Right atrium auricular region (tissue), 2 donors: ENCODE measurements around the gene CASP9. TPM values are rescaled to one million over a fixed set of nuclear protein-coding genes. Genes with fewer than 3 reads are reported as not detected.
A peak's percentile ranks its signal among the peaks of the same experiment; 100 is the strongest.
"Not testable (repeated sequence)": the region's sequence is repeated elsewhere in the genome, so short reads cannot be mapped to it uniquely, and the experiment has no call there.

Experiments
- DNase-seq: peaks from one replicate; pipeline ENCODE4 v3.0.0-alpha.2; 2019; ENCODE audit warnings: low spot score
- H3K27ac ChIP-seq, 2 donors: fragments of 200-600 bp; sonication (generic); 1 replicate in 1 of 2; 2 replicates in 1 of 2; pipeline ENCODE4 v1.5.1; 2016 to 2019
- H3K27me3 ChIP-seq, 2 donors: fragments of 200-600 bp; sonication (generic); one replicate each; pipeline versions ENCODE4 v1.5.1 to v1.6.0; 2017 to 2019
- H3K36me3 ChIP-seq: fragments of 200-600 bp; sonication (generic); one replicate; pipeline ENCODE4 v1.5.1; 2016
- H3K4me1 ChIP-seq, 2 donors: fragments of 200-600 bp; sonication (generic); one replicate each; pipeline versions ENCODE4 v1.5.1 to v1.6.0; 2017 to 2019
- H3K4me3 ChIP-seq, 2 donors: fragments of 200-600 bp; sonication (generic); 1 replicate in 1 of 2; 2 replicates in 1 of 2; pipeline ENCODE4 v1.5.1; 2017 to 2019; ENCODE audit warnings: mild to moderate bottlenecking in 1 of 2, moderate library complexity in 1 of 2
- H3K9me3 ChIP-seq, 2 donors: fragments of 200-600 bp; sonication (generic); one replicate each; pipeline ENCODE4 v1.5.1; 2019
- total RNA-seq, 2 donors: library from RNA; depleted of rRNA; stranded (reverse); fragments of >200 nt; gene quantifications; one replicate each; pipeline ENCODE4 v1.1.0, GENCODE V29; 2016
- TF ChIP-seq, protein P1 (sequence below), 2 donors: fragments of 200-600 bp; sonication (generic); IDR thresholded peaks; one replicate each; pipeline ENCODE4 v1.5.1; 2019; ENCODE audit warnings: antibody characterized with exemption in 2 of 2

CASP9 gene
- total RNA-seq, 2 donors from 2014 or later, result 6.8 to 11.9 TPM

DNA sequence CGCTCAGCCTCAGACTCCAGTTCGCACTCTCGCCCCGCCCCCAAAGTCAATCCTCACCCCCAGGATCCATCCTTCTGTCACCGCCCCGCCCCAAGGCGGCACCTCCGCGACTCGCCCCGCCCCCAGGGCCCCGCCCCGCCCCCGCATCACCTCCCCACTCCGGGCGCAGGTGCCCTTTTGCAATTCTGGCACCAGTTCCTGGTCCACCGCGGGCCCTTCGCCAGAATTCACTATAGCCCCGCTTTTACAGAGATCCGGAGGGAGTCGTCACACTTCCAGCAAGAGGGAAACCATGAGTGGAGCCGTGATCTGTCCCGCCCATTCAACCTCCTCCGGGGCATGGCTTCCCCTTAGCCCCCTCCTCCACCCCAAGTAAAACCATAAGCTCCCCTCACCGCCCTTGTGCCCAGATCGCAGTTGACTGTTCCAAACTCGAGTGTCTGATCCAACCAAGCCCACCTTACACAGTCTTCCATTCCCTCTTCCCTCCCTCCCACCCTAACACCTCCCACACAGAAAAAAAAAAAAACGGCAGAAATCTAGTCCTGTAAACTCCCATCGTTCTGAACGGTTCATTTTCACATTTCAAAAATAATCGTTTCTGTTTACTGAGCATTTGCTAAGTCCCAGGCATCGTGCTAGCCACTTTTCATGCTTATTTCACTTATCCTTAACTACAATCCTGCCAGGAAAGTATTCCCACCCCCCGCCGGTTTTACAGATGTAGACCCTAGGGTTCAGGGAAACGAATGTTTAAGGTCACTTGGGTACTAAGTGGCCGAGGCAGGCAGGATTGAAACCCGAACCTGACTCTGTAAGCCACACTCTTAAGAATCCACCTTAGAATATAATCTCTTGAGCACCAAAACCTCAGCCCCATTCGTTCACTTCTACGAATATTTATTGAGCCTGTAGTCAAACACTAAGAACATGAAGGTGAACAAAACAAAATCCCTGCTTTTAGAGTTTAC is 1.3 kb upstream of the CASP9 start:
- no peaks in the 10 kb centered on the region for H3K27me3 ChIP-seq
- peak overlapping the region; percentile 92 to 99 for H3K27ac ChIP-seq
- TF ChIP-seq, protein P1, sequence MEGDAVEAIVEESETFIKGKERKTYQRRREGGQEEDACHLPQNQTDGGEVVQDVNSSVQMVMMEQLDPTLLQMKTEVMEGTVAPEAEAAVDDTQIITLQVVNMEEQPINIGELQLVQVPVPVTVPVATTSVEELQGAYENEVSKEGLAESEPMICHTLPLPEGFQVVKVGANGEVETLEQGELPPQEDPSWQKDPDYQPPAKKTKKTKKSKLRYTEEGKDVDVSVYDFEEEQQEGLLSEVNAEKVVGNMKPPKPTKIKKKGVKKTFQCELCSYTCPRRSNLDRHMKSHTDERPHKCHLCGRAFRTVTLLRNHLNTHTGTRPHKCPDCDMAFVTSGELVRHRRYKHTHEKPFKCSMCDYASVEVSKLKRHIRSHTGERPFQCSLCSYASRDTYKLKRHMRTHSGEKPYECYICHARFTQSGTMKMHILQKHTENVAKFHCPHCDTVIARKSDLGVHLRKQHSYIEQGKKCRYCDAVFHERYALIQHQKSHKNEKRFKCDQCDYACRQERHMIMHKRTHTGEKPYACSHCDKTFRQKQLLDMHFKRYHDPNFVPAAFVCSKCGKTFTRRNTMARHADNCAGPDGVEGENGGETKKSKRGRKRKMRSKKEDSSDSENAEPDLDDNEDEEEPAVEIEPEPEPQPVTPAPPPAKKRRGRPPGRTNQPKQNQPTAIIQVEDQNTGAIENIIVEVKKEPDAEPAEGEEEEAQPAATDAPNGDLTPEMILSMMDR (IDR thresholded peaks at IDR 0.05), result no peak
- peak overlapping the region; percentile 56 to 95 for H3K4me3 ChIP-seq
- H3K4me1 ChIP-seq, result peaks cover 0 to 31% of the 10 kb centered on the region in 2 donors
- H3K36me3 ChIP-seq, result no peaks in the 10 kb centered on the region
- no peaks in the 10 kb centered on the region for H3K9me3 ChIP-seq
- DNase-seq, result peak; percentile 99

DNA sequence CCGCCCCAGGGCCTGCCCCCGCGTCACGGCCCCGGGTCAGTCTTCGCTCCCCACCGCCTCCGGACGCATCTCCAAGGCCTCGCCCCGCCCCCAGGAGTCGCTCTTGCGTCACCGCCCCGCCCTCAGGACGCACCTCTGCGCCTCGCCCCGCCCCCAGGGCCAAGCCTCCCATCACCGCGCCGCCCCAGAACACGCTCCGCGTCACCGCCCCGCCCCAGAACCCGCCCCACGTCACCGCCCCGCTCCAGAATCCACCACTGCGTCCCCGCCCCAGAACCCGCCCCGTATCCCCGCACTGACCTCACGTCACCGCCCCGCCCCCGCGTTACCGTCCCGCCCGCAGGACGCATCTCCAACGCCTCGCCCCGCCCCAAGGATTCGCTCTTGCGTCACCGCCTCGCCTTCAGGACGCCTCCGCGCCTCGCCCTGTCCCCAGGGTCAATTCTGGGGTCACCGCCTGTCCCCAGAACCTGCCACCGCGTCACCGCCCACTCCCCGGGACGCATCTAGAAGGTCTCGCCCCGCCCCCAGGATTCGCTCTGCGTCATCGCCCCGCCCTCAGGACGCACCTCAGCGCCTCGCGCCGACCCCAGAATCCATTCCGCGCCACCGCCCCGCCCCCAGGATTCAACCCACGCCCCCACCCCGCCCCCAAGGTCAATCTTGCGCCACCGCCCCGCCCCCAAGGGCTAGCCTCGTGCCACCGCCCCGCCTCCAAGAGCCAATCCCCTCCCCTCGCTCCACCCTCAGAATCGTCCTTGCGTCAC is 451 bp upstream of the CASP9 start:
- Histone ChIP-seq H3K9me3 (no peaks in the 10 kb centered on the region), H3K27ac (peak overlapping the region; percentile 92 to 99), H3K27me3 (no peaks in the 10 kb centered on the region), H3K4me1 (peaks cover 0 to 31% of the 10 kb centered on the region in 2 donors), H3K36me3 (no peaks in the 10 kb centered on the region), H3K4me3 (peak overlapping the region; percentile 56 to 95)
- TF ChIP-seq, protein P1 (IDR thresholded peaks at IDR 0.05), result no peak
- peak; percentile 99 for DNase-seq

DNA sequence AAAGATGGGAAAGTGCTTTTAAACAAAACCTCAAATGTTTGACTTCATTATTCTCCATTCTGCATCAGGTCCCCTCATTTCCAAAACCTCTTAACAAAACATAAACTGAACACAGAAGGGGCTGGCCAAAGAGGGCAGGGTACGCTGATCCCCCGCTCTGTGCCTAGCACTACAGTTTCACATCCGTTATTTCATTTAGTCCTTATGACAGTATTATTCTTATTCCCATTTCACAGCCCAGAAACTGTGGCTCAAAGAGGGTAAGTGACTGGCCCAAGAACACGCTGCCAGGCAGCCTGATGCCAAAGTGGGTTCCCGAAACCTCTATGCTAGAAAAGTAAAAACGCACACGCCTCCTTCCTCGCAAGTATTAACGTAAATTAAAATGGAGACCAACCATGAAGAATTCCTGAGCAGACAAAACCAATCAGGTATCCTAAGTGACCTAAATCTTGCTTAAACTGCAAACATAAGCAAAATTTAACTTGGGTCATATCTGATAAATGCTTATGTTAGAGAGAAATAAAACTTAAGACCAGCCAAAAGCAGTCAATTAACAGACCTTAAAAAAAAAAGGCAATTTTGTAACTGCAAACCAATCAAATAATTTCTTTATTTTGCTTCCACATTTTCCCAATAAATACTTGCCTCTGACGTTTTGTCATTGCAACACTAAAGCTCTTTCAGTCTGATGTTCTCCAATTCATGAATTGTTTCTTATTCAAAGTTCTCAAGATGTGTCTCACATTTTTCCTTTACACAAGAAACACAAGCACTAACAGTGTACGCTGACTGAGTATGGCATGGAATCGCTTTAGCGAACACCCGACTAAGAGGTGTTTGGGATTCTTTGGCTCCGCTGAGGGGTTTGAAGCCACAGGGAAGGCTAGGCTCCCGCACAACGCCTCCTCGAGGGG is 653 bp downstream of the CASP9 start:
- Histone ChIP-seq H3K4me1 (peaks cover 0 to 31% of the 10 kb centered on the region in 2 donors), H3K36me3 (no peaks in the 10 kb centered on the region), H3K4me3 (peak overlapping the region; percentile 55 to 95), H3K27me3 (no peaks in the 10 kb centered on the region), H3K27ac (peak overlapping the region; percentile 92 to 99), H3K9me3 (no peaks in the 10 kb centered on the region)
- TF ChIP-seq, protein P1 (IDR thresholded peaks at IDR 0.05), result no peak
- DNase-seq, result peak; percentile 57

DNA sequence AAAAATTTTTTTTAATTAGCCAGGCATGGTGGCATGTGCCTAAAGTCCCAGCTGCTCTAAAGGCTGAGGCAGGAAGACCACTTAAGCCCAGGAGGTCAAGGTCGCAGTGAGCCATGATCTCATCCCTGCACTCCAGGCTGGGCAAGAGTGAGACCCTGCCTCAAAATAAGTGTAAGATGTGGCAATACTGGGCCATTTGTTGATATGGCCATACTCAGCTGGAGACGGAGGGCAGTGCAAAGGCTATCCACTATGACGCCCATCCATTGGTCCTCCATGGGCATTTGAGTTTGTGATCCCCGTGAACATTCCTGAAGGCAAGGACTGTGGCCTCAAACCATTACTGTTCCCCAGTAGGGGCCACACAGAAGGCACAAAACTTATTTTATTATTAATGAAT is 1.5 kb downstream of the CASP9 start:
- Histone ChIP-seq H3K36me3 (peaks cover 1% of the 10 kb centered on the region), H3K4me1 (peaks cover 0 to 25% of the 10 kb centered on the region in 2 donors), H3K27ac (peak overlapping the region in 1 of 2 donors; percentile 99), H3K27me3 (no peaks in the 10 kb centered on the region), H3K4me3 (no peak overlapping the region), H3K9me3 (no peaks in the 10 kb centered on the region)
- TF ChIP-seq, protein P1 (IDR thresholded peaks at IDR 0.05), result no peak
- peak; percentile 58 for DNase-seq

DNA sequence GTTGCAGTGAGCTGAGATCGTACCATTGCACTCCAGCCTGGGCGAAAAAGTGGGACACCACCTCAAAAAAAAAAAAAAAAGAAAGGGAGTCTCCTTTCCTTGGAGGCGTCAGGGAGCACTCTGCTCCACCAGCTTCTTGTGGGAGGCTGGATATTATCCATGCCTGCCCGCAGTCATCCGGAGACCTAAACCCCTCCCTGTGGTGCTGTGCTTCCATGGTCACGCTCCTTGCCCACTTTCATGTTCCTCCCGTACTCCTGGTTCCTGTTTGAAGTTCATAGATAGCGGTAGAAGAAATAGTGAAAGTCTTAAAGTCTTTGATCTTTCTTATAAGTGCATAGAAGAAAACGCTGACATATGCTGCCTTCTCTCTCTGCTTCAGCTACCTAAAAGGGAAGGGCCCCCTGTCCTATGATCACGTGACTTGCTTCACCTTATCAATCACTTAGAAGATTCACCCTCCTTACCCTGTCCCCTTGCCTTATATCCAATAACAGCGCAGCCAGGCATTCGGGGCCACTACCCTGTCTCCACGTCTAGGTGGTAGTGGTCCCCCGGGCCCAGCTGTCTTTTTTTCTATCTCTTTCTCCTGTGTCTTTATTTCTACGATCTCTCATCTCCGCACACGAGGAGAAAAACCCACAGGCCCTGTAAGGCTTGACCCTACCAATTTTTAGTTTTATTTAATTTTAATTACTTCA is 2.7 kb downstream of the CASP9 start:
- not testable (repeated sequence) for H3K27me3 ChIP-seq, H3K9me3 ChIP-seq, H3K4me3 ChIP-seq, H3K27ac ChIP-seq
- H3K36me3 ChIP-seq, result peaks cover 12% of the 10 kb centered on the region
- H3K4me1 ChIP-seq, result peaks cover 0 to 20% of the 10 kb centered on the region in 2 donors
- peak; percentile 53 for DNase-seq
